HG03354 (cell line): Measurements from ENCODE around the gene ABCB10.
"Not testable (repeated sequence)": the region's sequence is repeated elsewhere in the genome, so short reads cannot be mapped to it uniquely, and the experiment has no call there.

ENCODE experiments used
- ATAC-seq: cut with Tn5 transposase; IDR thresholded peaks from one replicate; pipeline ENCODE4 v1.9.1; 2021; ENCODE audit warnings: mild to moderate bottlenecking; ENCODE audit not compliant: unreplicated experiment, poor library complexity, severe bottlenecking

ABCB10 gene

GRCh38 chr1:229558460-229559335 is at the start of gene ABCB10:
Gene ABCB10, minus strand, starts transcription at chr1:229558707. Its CDS starts 55 bp downstream, at chr1:229558652.
- ATAC-seq = peak; percentile 77

GRCh38 chr1:229607370-229607769 is 48.9 kb upstream of the ABCB10 start:
- no peak for ATAC-seq

- no peak for ATAC-seq
Observed at GRCh38 chr1:229603371-229604005, 45.0 kb upstream of the ABCB10 start.

GRCh38 chr1:229600229-229600628 is 41.7 kb upstream of the ABCB10 start:
- ATAC-seq = no peak

GRCh38 chr1:229599218-229599954 is 40.9 kb upstream of the ABCB10 start:
- no peak for ATAC-seq

GRCh38 chr1:229597877-229598276 is 39.4 kb upstream of the ABCB10 start:
- no peak for ATAC-seq

- no peak for ATAC-seq
Observed at GRCh38 chr1:229596925-229597699, 38.6 kb upstream of the ABCB10 start.

- ATAC-seq = not testable (repeated sequence)
Observed at GRCh38 chr1:229595876-229596275, 37.4 kb upstream of the ABCB10 start.

- ATAC-seq = no peak
Observed at GRCh38 chr1:229594227-229595008, 35.9 kb upstream of the ABCB10 start.

- no peak for ATAC-seq
Observed at GRCh38 chr1:229593800-229594199, 35.3 kb upstream of the ABCB10 start.

- ATAC-seq = no peak
Observed at GRCh38 chr1:229590119-229590518, 31.6 kb upstream of the ABCB10 start.

- no peak for ATAC-seq
Observed at GRCh38 chr1:229585338-229585737, 26.8 kb upstream of the ABCB10 start.

- no peak for ATAC-seq
Observed at GRCh38 chr1:229582715-229583114, 24.2 kb upstream of the ABCB10 start.

- ATAC-seq = no peak
Observed at GRCh38 chr1:229582011-229582694, 23.6 kb upstream of the ABCB10 start.

- no peak for ATAC-seq
Observed at GRCh38 chr1:229581485-229581884, 23.0 kb upstream of the ABCB10 start.

- peak; percentile 65 for ATAC-seq
Observed at GRCh38 chr1:229579059-229579673, 20.7 kb upstream of the ABCB10 start.

GRCh38 chr1:229578168-229579058 is 19.9 kb upstream of the ABCB10 start:
- ATAC-seq = no peak
